Measurements from ENCODE around the gene PDGFRB. TPM values are rescaled to one million over a fixed set of nuclear protein-coding genes. Genes with fewer than 3 reads are reported as not detected.

Gene PDGFRB
- total RNA-seq, 1 experiment from 2014 or later: 1.8 TPM

GRCh38 chr5:150075233-150075632 is 80.4 kb downstream of the PDGFRB start:
- intact Hi-C loops (cut with micrococcal nuclease; ENCODE audit: unreplicated experiment): no loop called here
- Histone ChIP-seq H3K27me3 (ENCODE audit: control insufficient read depth, insufficient read depth, low read length) (no peaks in the 10 kb centered on the region), H3K4me1 (ENCODE audit: control insufficient read depth, insufficient read depth, low read length) (no peaks in the 10 kb centered on the region), H3K4me3 (ENCODE audit: low read depth in 2 of 2, low read length in 2 of 2) (no peak overlapping the region), H3K36me3 (ENCODE audit: control insufficient read depth, insufficient read depth, low read length) (no peaks in the 10 kb centered on the region), H3K9me3 (ENCODE audit: control insufficient read depth, insufficient read depth, low read depth, low read length) (no peaks in the 10 kb centered on the region), H3K27ac (ENCODE audit: low read length) (no peak overlapping the region)
- DNase-seq (ENCODE audit: low read depth, low spot score) (no peak), ATAC-seq (no peak)
- CTCF ChIA-PET: interaction anchor here (0.6 kb wide), 1 partner anchor 144 kb away, joined by 5 read pairs; no protein-coding TSS in a partner anchor
- no peak for TF ChIP-seq SIN3A (IDR thresholded peaks at IDR 0.05; ENCODE audit: borderline replicate concordance, insufficient read depth, low read depth, low read length)
- TF ChIP-seq CTCF (IDR thresholded peaks at IDR 0.05): no peak
- TF ChIP-seq REST (IDR thresholded peaks at IDR 0.05; ENCODE audit: insufficient read depth in 1 of 2, low read depth in 2 of 2, low read length in 1 of 2): no peak
- no peak for TF ChIP-seq POLR2AphosphoS5 (IDR thresholded peaks at IDR 0.05; ENCODE audit: low read depth, low read length)
- no peak for TF ChIP-seq TCF7L2 (IDR thresholded peaks at IDR 0.05; ENCODE audit: low read depth, low read length)
- POLR2A ChIA-PET: no interaction called here
- BruUV-seq (replicated peaks): no TSS peak
- in situ Hi-C loops (cut with HindIII; ENCODE audit: low pct_unique_long_range_greater_than_20kb, low sequenced_read_pairs): no loop called here

GRCh38 chr5:150073677-150074076 is 82.0 kb downstream of the PDGFRB start:
- no peak for ATAC-seq
- intact Hi-C loops (cut with micrococcal nuclease; ENCODE audit: unreplicated experiment): no loop called here
- no TSS peak for BruUV-seq (replicated peaks)
- CTCF ChIA-PET: no interaction called here
- POLR2A ChIA-PET: no interaction called here
- Histone ChIP-seq H3K27me3 (ENCODE audit: control insufficient read depth, insufficient read depth, low read length) (no peaks in the 10 kb centered on the region), H3K36me3 (ENCODE audit: control insufficient read depth, insufficient read depth, low read length) (no peaks in the 10 kb centered on the region), H3K4me1 (ENCODE audit: control insufficient read depth, insufficient read depth, low read length) (no peaks in the 10 kb centered on the region), H3K4me3 (ENCODE audit: low read depth in 2 of 2, low read length in 2 of 2) (no peak overlapping the region), H3K27ac (ENCODE audit: low read length) (no peak overlapping the region), H3K9me3 (ENCODE audit: control insufficient read depth, insufficient read depth, low read depth, low read length) (no peaks in the 10 kb centered on the region)
- in situ Hi-C loops (cut with HindIII; ENCODE audit: low pct_unique_long_range_greater_than_20kb, low sequenced_read_pairs): no loop called here
- no peak for DNase-seq (ENCODE audit: low read depth, low spot score)
- TF ChIP-seq CTCF (IDR thresholded peaks at IDR 0.05) (no peak), POLR2AphosphoS5 (IDR thresholded peaks at IDR 0.05; ENCODE audit: low read depth, low read length) (no peak), TCF7L2 (IDR thresholded peaks at IDR 0.05; ENCODE audit: low read depth, low read length) (no peak), REST (IDR thresholded peaks at IDR 0.05; ENCODE audit: insufficient read depth in 1 of 2, low read depth in 2 of 2, low read length in 1 of 2) (no peak), SIN3A (IDR thresholded peaks at IDR 0.05; ENCODE audit: borderline replicate concordance, insufficient read depth, low read depth, low read length) (no peak)
